B cell (primary cell): ENCODE results near the gene OR5K3. TPM values are rescaled to one million over a fixed set of nuclear protein-coding genes. Genes with fewer than 3 reads are reported as not detected.
A peak's percentile ranks its signal among the peaks of the same experiment; 100 is the strongest.

Source experiments
- ATAC-seq: fragments of 200-7000 bp; cut with Tn5 transposase; one replicate; pipeline ENCODE4 v1.10.0; 2021; ENCODE audit warnings: low read depth, mild to moderate bottlenecking, moderate number of reproducible peaks, moderate library complexity
- CTCF ChIA-PET: fragments of 350-600 bp; sonication (Branson Sonifier 250); formaldehyde crosslinking; loops from one replicate; lab custom pipeline; 2021; ENCODE audit warnings: antibody characterized with exemption, inconsistent platforms; lab: Charles Lee
- POLR2A ChIA-PET: fragments of 350-600 bp; sonication (Branson Sonifier 250); formaldehyde crosslinking; loops from one replicate; lab custom pipeline; 2021; ENCODE audit warnings: antibody characterized with exemption; lab: Charles Lee
- DNase-seq: peaks from one replicate; pipeline ENCODE4 v3.0.0; 2013
- H2AFZ ChIP-seq: 2 replicates; pipeline ENCODE4 v1.6.1; 2012; ENCODE audit warnings: mild to moderate bottlenecking, low read depth, low read length; ENCODE audit not compliant: insufficient read depth, poor library complexity, severe bottlenecking
- H3K27ac ChIP-seq, 2 donors: 1 replicate in 1 of 2; 2 replicates in 1 of 2; pipeline ENCODE4 v1.5.1; 2012 to 2013; ENCODE audit warnings: low read length in 2 of 2, mild to moderate bottlenecking in 2 of 2, moderate library complexity in 1 of 2
- H3K27me3 ChIP-seq, 4 experiments: fragments of 200-600 bp in 1 of 4; sonication (generic) in 1 of 4; replicated peaks in 1 of 4; 1 replicate in 2 of 4; 2 replicates in 2 of 4; pipeline versions ENCODE4 v1.6.1 to v1.7.0; 2013 to 2016; ENCODE audit warnings: low read length in 3 of 4, mild to moderate bottlenecking in 2 of 4, mixed read lengths in 1 of 4, moderate library complexity in 1 of 4; ENCODE audit not compliant: insufficient read depth in 4 of 4, control insufficient read depth in 3 of 4; ENCODE audit errors: control extremely low read depth in 1 of 4
- H3K36me3 ChIP-seq, 2 experiments: replicated peaks in 1 of 2; 1 replicate in 1 of 2; 2 replicates in 1 of 2; pipeline versions ENCODE4 v1.6.1 to v1.7.1; 2013; ENCODE audit warnings: low read length in 1 of 2; ENCODE audit not compliant: insufficient read depth in 2 of 2, control insufficient read depth in 1 of 2; ENCODE audit errors: control extremely low read depth in 1 of 2, extremely low read depth in 1 of 2
- H3K4me1 ChIP-seq, 2 donors: fragments of 200-600 bp in 1 of 2; sonication (generic) in 1 of 2; 1 replicate in 1 of 2; 2 replicates in 1 of 2; pipeline versions ENCODE4 v1.5.1 to v1.6.1; 2013 to 2017; ENCODE audit warnings: low read length in 2 of 2; ENCODE audit not compliant: control insufficient read depth in 2 of 2, insufficient read depth in 2 of 2
- H3K4me2 ChIP-seq: replicated peaks from 2 replicates; pipeline ENCODE3; 2012; ENCODE audit warnings: mild to moderate bottlenecking, low read depth, low read length; ENCODE audit not compliant: poor library complexity, severe bottlenecking
- H3K4me3 ChIP-seq, 5 experiments: fragments of 200-600 bp in 1 of 5; sonication (generic) in 1 of 5; 1 replicate in 3 of 5; 2 replicates in 2 of 5; pipeline versions ENCODE4 v1.5.1 to v1.7.0; 2011 to 2016; ENCODE audit warnings: low read length in 4 of 5, mild to moderate bottlenecking in 4 of 5, low read depth in 2 of 5, control low read depth in 1 of 5, moderate library complexity in 1 of 5; ENCODE audit not compliant: insufficient read depth in 1 of 5; ENCODE audit errors: control extremely low read depth in 1 of 5, extremely low read depth in 1 of 5
- H3K79me2 ChIP-seq: fragments of 200-600 bp; sonication (generic); one replicate; pipeline ENCODE4 v1.6.0; 2016; ENCODE audit warnings: low read length; ENCODE audit not compliant: control insufficient read depth, insufficient read depth
- H3K9ac ChIP-seq: fragments of 200-600 bp; sonication (generic); 2 replicates; pipeline ENCODE4 v1.6.1; 2017; ENCODE audit warnings: mild to moderate bottlenecking, low read length, moderate library complexity
- H3K9me3 ChIP-seq, 3 donors: one replicate each; pipeline versions ENCODE4 v1.6.1 to v1.7.1; 2013; ENCODE audit warnings: low read length in 2 of 3; ENCODE audit not compliant: control insufficient read depth in 2 of 3, insufficient read depth in 1 of 3; ENCODE audit errors: control extremely low read depth in 1 of 3
- H4K20me1 ChIP-seq: 2 replicates; pipeline ENCODE4 v1.6.0; 2012; ENCODE audit warnings: mild to moderate bottlenecking, low read length; ENCODE audit not compliant: insufficient read depth, control insufficient read depth, poor library complexity, severe bottlenecking
- H3K27ac Mint-ChIP-seq: one replicate; pipeline ENCODE4 v1.8.0; 2021; ENCODE audit warnings: mixed read lengths
- H3K27me3 Mint-ChIP-seq: one replicate; pipeline ENCODE4 v1.8.0; 2021; ENCODE audit warnings: mixed read lengths
- H3K4me1 Mint-ChIP-seq: one replicate; pipeline ENCODE4 v1.8.0; 2021; ENCODE audit warnings: mixed read lengths
- H3K4me3 Mint-ChIP-seq: one replicate; pipeline ENCODE4 v1.8.0; 2021; ENCODE audit warnings: mixed read lengths
- H3K9me3 Mint-ChIP-seq: one replicate; pipeline ENCODE4 v1.8.0; 2022; ENCODE audit warnings: mixed read lengths; ENCODE audit not compliant: insufficient read depth
- CTCF ChIP-seq: fragments of 200-600 bp; IDR thresholded peaks from one replicate; pipeline ENCODE4 v1.8.0; 2022; ENCODE audit warnings: antibody characterized with exemption, mild to moderate bottlenecking
- EZH2 ChIP-seq: IDR thresholded peaks from 2 replicates; pipeline ENCODE4 v1.6.1; 2012; ENCODE audit warnings: borderline replicate concordance, low read depth, mild to moderate bottlenecking, moderate library complexity, low read length; ENCODE audit not compliant: insufficient read depth, poor library complexity, severe bottlenecking
- WGBS: methylation state at CpG from one replicate; pipeline ENCODE4 v1.1.5; 2013; ENCODE audit warnings: missing lambda C conversion rate; ENCODE audit not compliant: insufficient coverage; 5-methylcytosine and 5-hydroxymethylcytosine counted together
- intact Hi-C: fragments of 100-400 bp; cut with micrococcal nuclease; formaldehyde crosslinking; loops from one replicate; pipeline ENCODE4 v1.10.0; 2022
- polyA plus RNA-seq: library from polyadenylated mRNA; depleted of rRNA; stranded (reverse); fragments of >200 nt; gene quantifications from 2 replicates; pipeline ENCODE4 v1.2.3, GENCODE V29; 2012
- total RNA-seq, 2 donors: library from RNA; stranded (reverse); fragments of 120-200 nt in 1 of 2; gene quantifications; 1 replicate in 1 of 2; 2 replicates in 1 of 2; pipeline versions ENCODE4 v1.2.3 to v1.2.4, GENCODE V29; 2013 to 2022

OR5K3 gene
- total and polyA plus RNA-seq, 2 donors (not counting 1 experiment from before 2014, with no cell fraction given) = not detected

DNA sequence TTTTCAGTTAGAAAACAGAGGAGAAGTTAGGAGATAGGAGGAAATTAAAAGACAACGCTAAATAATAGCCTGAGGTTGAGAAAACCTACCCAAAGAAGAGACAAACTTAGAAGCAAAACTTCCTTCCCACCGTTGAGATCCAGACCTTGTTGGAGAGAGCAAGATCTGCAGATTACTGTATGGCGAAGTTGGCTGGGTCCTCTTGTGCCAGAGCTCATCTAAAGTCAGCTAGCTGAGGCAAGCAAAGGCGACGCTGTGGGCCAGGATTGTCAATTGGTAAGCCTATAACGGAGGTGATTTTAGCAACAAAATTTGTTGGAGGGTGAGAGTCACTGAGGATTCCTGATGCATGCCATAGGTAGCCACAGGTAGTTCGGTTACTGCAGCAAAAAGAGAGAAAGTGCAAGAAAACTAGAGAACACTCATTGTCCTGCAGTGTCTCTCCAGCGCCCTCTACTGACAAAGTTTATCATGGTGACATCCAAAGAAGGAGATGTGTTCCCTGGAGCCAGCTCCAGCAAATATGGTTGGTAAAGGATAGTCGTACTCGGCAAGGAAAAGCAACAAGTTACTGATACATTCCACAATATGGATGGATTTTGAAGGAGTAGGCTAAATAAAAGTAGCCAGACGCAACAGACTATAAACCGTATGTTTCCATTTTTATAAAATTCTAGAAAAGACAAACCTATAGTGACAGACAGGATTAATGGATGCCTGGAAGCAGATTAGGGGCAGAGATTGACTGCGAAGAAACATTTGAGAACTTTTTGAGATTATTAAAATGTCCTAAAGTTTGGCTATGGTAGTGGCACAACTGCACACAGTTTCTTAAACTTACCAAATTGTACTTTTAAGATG, 46.6 kb upstream of the OR5K3 start:
- Mint-ChIP-seq H3K27ac (no peak overlapping the region), H3K4me1 (no peaks in the 10 kb centered on the region), H3K9me3 (no peaks in the 10 kb centered on the region), H3K4me3 (no peak overlapping the region), H3K27me3 (peaks cover 7% of the 10 kb centered on the region)
- no peaks in the 10 kb centered on the region for H3K36me3 ChIP-seq
- H4K20me1 ChIP-seq = no peaks in the 10 kb centered on the region
- DNase-seq = peak; percentile 15
- no peaks in the 10 kb centered on the region for H3K79me2 ChIP-seq
- no peaks in the 10 kb centered on the region for H3K27me3 ChIP-seq
- no peak for ATAC-seq
- WGBS = 81% methylated on average over 5 of the region's 13 CpGs
- POLR2A ChIA-PET = no interaction called here
- CTCF ChIA-PET = no interaction called here
- no peak overlapping the region for H3K4me3 ChIP-seq
- TF ChIP-seq EZH2 = no peak
- TF ChIP-seq CTCF = peak; percentile 27
- no peak overlapping the region for H2AFZ ChIP-seq
- H3K4me2 ChIP-seq = no peak overlapping the region
- intact Hi-C loops = loop anchor here (5.0 kb wide), 1 partner anchor 228 kb away; no protein-coding TSS in a partner anchor
- H3K9ac ChIP-seq = no peak overlapping the region
- H3K9me3 ChIP-seq = no peaks in the 10 kb centered on the region
- H3K4me1 ChIP-seq = no peaks in the 10 kb centered on the region
- H3K27ac ChIP-seq = no peak overlapping the region

- Histone ChIP-seq H3K4me1 (no peaks in the 10 kb centered on the region), H3K27me3 (no peaks in the 10 kb centered on the region), H3K9ac (no peak overlapping the region), H3K27ac (no peak overlapping the region), H3K79me2 (no peaks in the 10 kb centered on the region), H3K9me3 (no peaks in the 10 kb centered on the region), H2AFZ (no peak overlapping the region), H3K4me3 (no peak overlapping the region), H3K4me2 (no peak overlapping the region), H3K36me3 (no peaks in the 10 kb centered on the region), H4K20me1 (no peaks in the 10 kb centered on the region)
- no peak for TF ChIP-seq EZH2
- WGBS = no CpG with 5 or more reads among the region's 3 CpGs
- H3K27me3 Mint-ChIP-seq = peaks cover 11% of the 10 kb centered on the region
- H3K9me3 Mint-ChIP-seq = no peaks in the 10 kb centered on the region
- H3K4me1 Mint-ChIP-seq = no peaks in the 10 kb centered on the region
- no peak overlapping the region for H3K4me3 Mint-ChIP-seq
- ATAC-seq = no peak
- no peak for DNase-seq
- ChIA-PET POLR2A (no interaction called here), CTCF (no interaction called here)
- no peak overlapping the region for H3K27ac Mint-ChIP-seq
- intact Hi-C loops = no loop called here
Measured at GRCh38 chr3:98350082-98350481, 40.4 kb upstream of the OR5K3 start.
